Measurements from ENCODE around the gene PRPSAP1. TPM values are rescaled to one million over a fixed set of nuclear protein-coding genes. Genes with fewer than 3 reads are reported as not detected.

The PRPSAP1 gene
- total and polyA plus RNA-seq, 2 of the 8 experiments (the other 6 are each of a cell fraction or from before 2014, with no cell fraction given): 32.0 to 54.2 TPM

GRCh38 chr17:76397687-76398522 lies 44.2 kb upstream of the PRPSAP1 start (continued):
- TF ChIP-seq YY1 (IDR thresholded peaks at IDR 0.05; ENCODE audit: low read depth, low read length) (no peak), RXRA (IDR thresholded peaks at IDR 0.05; ENCODE audit: insufficient read depth, low read depth, low read length) (no peak), TAF1 (IDR thresholded peaks at IDR 0.05; ENCODE audit: low read depth, low read length) (no peak), RAD21 (IDR thresholded peaks at IDR 0.05 in 1 of 2, conservative IDR thresholded peaks at IDR 0.05 in 1 of 2; ENCODE audit: low read depth in 2 of 2, low read length in 2 of 2) (peak; percentile 88 to 90), KDM1A (IDR thresholded peaks at IDR 0.05; ENCODE audit: borderline replicate concordance, low read length) (no peak), KDM4A (IDR thresholded peaks at IDR 0.05; ENCODE audit: low read depth, low read length, severe bottlenecking) (no peak), KDM5A (IDR thresholded peaks at IDR 0.05; ENCODE audit: low read length) (no peak), TCF12 (IDR thresholded peaks at IDR 0.05; ENCODE audit: low read depth, low read length) (no peak), SRF (IDR thresholded peaks at IDR 0.05; ENCODE audit: low read depth, low read length) (no peak), ZNF274 (IDR thresholded peaks at IDR 0.05; ENCODE audit: borderline replicate concordance, extremely low read depth, low read length) (no peak), EGR1 (IDR thresholded peaks at IDR 0.05; ENCODE audit: borderline replicate concordance, low read depth, low read length) (no peak), SIN3A (conservative IDR thresholded peaks at IDR 0.05 in 1 of 2, IDR thresholded peaks at IDR 0.05 in 1 of 2; ENCODE audit: low read depth in 1 of 2, low read length in 2 of 2) (no peak), CBX5 (IDR thresholded peaks at IDR 0.05; ENCODE audit: low read depth, low read length) (no peak), SIRT6 (IDR thresholded peaks at IDR 0.05; ENCODE audit: low read length) (no peak), USF2 (IDR thresholded peaks at IDR 0.05; ENCODE audit: low read length) (no peak), CHD1 (IDR thresholded peaks at IDR 0.05; ENCODE audit: low read depth, low read length) (no peak), SAP30 (IDR thresholded peaks at IDR 0.05; ENCODE audit: insufficient read depth, insufficient replicate concordance, low read length) (no peak), PHF8 (conservative IDR thresholded peaks at IDR 0.05; ENCODE audit: low read depth, low read length) (no peak)
